Measurements from ENCODE around the gene HNRNPR. TPM values are rescaled to one million over a fixed set of nuclear protein-coding genes. Genes with fewer than 3 reads are reported as not detected.
A peak's percentile ranks its signal among the peaks of the same experiment; 100 is the strongest.

The HNRNPR gene
- total RNA-seq (2021) = 300 and 304 TPM in 2 replicates
- Bru-seq, nascent RNA = percentile 99 among the genes with signal in this experiment
- BruChase-seq, experiment 1, labeled RNA remaining after a 2-hour chase = percentile 99 among the genes with signal in this experiment
- percentile 99 among the genes with signal in this experiment for BruChase-seq, experiment 2, labeled RNA remaining after a 6-hour chase
- long read RNA-seq, full-length matches to known transcripts = 294 of 806 reads
- long read RNA-seq, partial matches to known transcripts = 416 of 806 reads
- long read RNA-seq, other reads (novel, unspliced or antisense) = 96 of 806 reads

DNA sequence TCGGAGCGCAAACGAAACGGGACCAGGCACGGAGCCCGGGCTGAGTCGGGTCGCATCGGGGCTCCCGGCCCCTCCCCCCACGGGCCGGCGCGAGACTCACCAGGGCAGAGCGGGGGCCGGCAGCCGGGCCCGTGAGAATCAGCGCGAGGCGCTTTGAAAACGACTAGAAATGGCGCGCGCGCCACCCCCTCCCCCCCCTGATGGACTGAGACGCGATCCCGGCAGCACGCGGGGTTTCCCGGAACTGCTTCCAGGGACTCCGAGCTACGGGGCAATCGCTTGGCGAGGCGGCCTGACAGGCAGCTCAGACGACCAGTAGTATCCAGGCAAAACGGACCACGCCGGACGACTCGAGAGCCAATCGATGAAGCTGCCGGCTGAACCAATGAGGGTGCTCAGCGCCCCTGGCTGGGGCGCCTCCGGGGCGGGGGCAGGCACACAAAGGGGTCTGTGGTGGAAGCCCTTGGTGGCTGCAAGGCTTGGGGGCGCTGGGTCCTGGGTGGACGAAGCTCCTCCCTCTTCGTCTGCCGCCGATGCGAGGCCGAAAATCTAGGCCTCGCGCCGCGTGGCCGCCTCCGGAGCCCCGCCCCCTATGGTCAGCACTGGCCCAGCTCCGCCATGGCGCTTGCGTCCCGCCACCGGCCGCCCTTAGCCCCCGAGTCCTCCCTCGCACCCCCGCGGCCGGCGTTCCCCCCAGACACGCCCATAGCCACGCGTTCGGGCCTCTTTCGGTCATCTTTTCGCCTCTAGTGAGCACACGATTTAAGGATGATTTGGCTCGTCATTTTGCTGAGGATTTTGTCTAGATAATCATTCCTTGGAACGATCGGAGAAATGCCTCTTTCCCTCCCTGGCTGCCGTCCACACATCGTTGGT, at the start of gene HNRNPR:
Gene HNRNPR, minus strand, starts transcription at position 174 of the 876 bp plus-strand sequence. CDS start 3,276 bp downstream, outside the sequence.
- POLR2A ChIA-PET (ENCODE audit: low non-redundant PET) = interaction anchor here (0.6 to 0.8 kb wide), 15 partner anchors 13 to 1897 kb away, joined by 3 to 14 read pairs (median 5); partner anchors contain the start of gene RPL11
- TSS peak; percentile 92 for BruUV-seq (replicated peaks)
- Histone ChIP-seq H3K27me3 (replicated peaks; ENCODE audit: insufficient read depth, low read depth, low read length, poor library complexity) (no peaks in the 10 kb centered on the region), H3K27ac (ENCODE audit: low read depth, low read length, poor library complexity, severe bottlenecking) (peak within 1 kb of the TSS; percentile 96), H3K4me3 (ENCODE audit: low read depth, low read length, poor library complexity, severe bottlenecking) (peak within 1 kb of the TSS; percentile 70), H3K36me3 (ENCODE audit: insufficient read depth, low read length, poor library complexity, severe bottlenecking) (peaks cover 11% of the 10 kb centered on the region), H3K9me3 (ENCODE audit: low read depth, low read length, poor library complexity, severe bottlenecking) (no peaks in the 10 kb centered on the region), H3K4me1 (ENCODE audit: insufficient read depth, low read length, poor library complexity, severe bottlenecking) (peaks cover 15% of the 10 kb centered on the region)
- TF ChIP-seq EZH2 (IDR thresholded peaks at IDR 0.05; ENCODE audit: borderline replicate concordance, low read depth, low read length, poor library complexity, severe bottlenecking) = no peak
- TF ChIP-seq, protein P1, sequence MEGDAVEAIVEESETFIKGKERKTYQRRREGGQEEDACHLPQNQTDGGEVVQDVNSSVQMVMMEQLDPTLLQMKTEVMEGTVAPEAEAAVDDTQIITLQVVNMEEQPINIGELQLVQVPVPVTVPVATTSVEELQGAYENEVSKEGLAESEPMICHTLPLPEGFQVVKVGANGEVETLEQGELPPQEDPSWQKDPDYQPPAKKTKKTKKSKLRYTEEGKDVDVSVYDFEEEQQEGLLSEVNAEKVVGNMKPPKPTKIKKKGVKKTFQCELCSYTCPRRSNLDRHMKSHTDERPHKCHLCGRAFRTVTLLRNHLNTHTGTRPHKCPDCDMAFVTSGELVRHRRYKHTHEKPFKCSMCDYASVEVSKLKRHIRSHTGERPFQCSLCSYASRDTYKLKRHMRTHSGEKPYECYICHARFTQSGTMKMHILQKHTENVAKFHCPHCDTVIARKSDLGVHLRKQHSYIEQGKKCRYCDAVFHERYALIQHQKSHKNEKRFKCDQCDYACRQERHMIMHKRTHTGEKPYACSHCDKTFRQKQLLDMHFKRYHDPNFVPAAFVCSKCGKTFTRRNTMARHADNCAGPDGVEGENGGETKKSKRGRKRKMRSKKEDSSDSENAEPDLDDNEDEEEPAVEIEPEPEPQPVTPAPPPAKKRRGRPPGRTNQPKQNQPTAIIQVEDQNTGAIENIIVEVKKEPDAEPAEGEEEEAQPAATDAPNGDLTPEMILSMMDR (conservative IDR thresholded peaks at IDR 0.05; ENCODE audit: low read depth, low read length) = no peak
- CTCF ChIA-PET = interaction anchor here (0.6 to 1.1 kb wide), 7 partner anchors 10 to 293 kb away, joined by 3 to 14 read pairs (median 4); partner anchors contain the start of gene ZNF436
- DNase-seq (ENCODE audit: low spot score) = peak; percentile 100
- intact Hi-C loops (cut with micrococcal nuclease; ENCODE audit: unreplicated experiment) = no loop called here

- no peak overlapping the region for H3K27ac ChIP-seq (ENCODE audit: low read depth, low read length, poor library complexity, severe bottlenecking)
- no peak for DNase-seq (ENCODE audit: low spot score)
- ChIA-PET CTCF (no interaction called here), POLR2A (ENCODE audit: low non-redundant PET) (no interaction called here)
- no peaks in the 10 kb centered on the region for H3K27me3 ChIP-seq (replicated peaks; ENCODE audit: insufficient read depth, low read depth, low read length, poor library complexity)
- peaks cover 8% of the 10 kb centered on the region for H3K4me1 ChIP-seq (ENCODE audit: insufficient read depth, low read length, poor library complexity, severe bottlenecking)
- TF ChIP-seq, protein P1 (conservative IDR thresholded peaks at IDR 0.05; ENCODE audit: low read depth, low read length) = no peak
- no peak for TF ChIP-seq EZH2 (IDR thresholded peaks at IDR 0.05; ENCODE audit: borderline replicate concordance, low read depth, low read length, poor library complexity, severe bottlenecking)
- H3K4me3 ChIP-seq (ENCODE audit: low read depth, low read length, poor library complexity, severe bottlenecking) = no peak overlapping the region
- no peaks in the 10 kb centered on the region for H3K36me3 ChIP-seq (ENCODE audit: insufficient read depth, low read length, poor library complexity, severe bottlenecking)
- no peaks in the 10 kb centered on the region for H3K9me3 ChIP-seq (ENCODE audit: low read depth, low read length, poor library complexity, severe bottlenecking)
- intact Hi-C loops (cut with micrococcal nuclease; ENCODE audit: unreplicated experiment) = no loop called here
- BruUV-seq (replicated peaks) = no TSS peak
These were observed 49.6 kb upstream of the HNRNPR start for GRCh38 chr1:23393706-23394105.

DNA sequence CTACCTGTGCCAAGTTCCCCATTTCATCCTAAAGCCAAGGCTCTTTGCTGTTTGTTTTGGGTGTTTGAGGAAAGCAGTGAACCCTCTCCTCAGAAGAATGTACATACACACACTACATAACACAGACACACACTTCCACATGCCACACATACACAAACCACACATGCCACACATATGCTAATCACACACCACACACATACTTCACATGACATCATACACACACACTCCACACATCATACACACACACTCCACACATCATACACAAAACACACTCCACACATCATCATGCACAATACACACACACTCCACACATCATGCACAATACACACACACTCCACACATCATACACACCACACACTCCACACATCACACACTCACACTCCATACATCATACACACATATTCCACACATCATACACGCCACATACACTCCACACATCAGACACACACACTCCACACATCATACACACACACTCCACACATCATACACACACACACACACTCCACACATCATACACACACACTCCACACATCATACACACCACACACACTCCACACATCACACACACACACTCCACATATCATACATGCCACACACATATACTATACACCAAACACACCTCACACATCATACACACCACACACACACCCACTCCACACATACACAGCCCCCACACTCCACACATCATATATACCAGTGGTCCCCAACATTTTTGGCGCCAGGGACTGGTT, 48.2 kb upstream of the HNRNPR start:
- H3K27ac ChIP-seq (ENCODE audit: low read depth, low read length, poor library complexity, severe bottlenecking) = no peak overlapping the region
- no peaks in the 10 kb centered on the region for H3K9me3 ChIP-seq (ENCODE audit: low read depth, low read length, poor library complexity, severe bottlenecking)
- H3K36me3 ChIP-seq (ENCODE audit: insufficient read depth, low read length, poor library complexity, severe bottlenecking) = no peaks in the 10 kb centered on the region
- intact Hi-C loops (cut with micrococcal nuclease; ENCODE audit: unreplicated experiment) = no loop called here
- CTCF ChIA-PET = no interaction called here
- H3K4me3 ChIP-seq (ENCODE audit: low read depth, low read length, poor library complexity, severe bottlenecking) = no peak overlapping the region
- DNase-seq (ENCODE audit: low spot score) = no peak
- BruUV-seq (replicated peaks) = no TSS peak
- no peak for TF ChIP-seq EZH2 (IDR thresholded peaks at IDR 0.05; ENCODE audit: borderline replicate concordance, low read depth, low read length, poor library complexity, severe bottlenecking)
- TF ChIP-seq, protein P1 (conservative IDR thresholded peaks at IDR 0.05; ENCODE audit: low read depth, low read length) = no peak
- H3K4me1 ChIP-seq (ENCODE audit: insufficient read depth, low read length, poor library complexity, severe bottlenecking) = peaks cover 8% of the 10 kb centered on the region
- H3K27me3 ChIP-seq (replicated peaks; ENCODE audit: insufficient read depth, low read depth, low read length, poor library complexity) = no peaks in the 10 kb centered on the region
- POLR2A ChIA-PET (ENCODE audit: low non-redundant PET) = no interaction called here
